ENCODE data around the gene CT47A1.
"Not testable (repeated sequence)": the region's sequence is repeated elsewhere in the genome, so short reads cannot be mapped to it uniquely, and the experiment has no call there.

CT47A1 gene
- long read RNA-seq, donor 1: 0 reads
- long read RNA-seq, donor 2: 0 reads
- long read RNA-seq, donor 3: 0 reads
- long read RNA-seq, donor 4: 0 reads
- long read RNA-seq, donor 5: 0 reads
- long read RNA-seq, donor 6: 0 reads
- long read RNA-seq, donor 7: 0 reads
- long read RNA-seq, donor 8: 0 reads

DNA sequence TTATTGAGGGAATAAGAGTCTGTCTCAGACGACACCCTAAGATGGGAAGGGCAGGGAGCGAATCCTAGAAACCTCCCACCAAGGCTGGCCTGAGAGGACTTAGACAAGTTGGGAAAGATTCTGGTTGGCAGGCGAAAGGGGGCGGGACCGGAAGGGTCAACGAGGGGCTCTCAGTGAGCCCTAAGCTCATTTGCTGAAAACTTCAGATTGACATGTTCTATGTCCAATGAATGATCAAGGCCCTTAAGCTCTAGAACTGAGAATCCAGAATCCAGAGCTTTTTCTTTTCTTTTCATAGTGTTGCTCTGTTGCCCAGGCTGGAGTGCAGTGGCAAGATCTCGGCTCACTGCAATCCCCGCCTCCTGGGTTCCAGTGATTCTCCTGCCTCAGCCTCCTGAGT lies at the start of gene CT47A1:
TSS of gene CT47A1 (minus strand) at position 101 of the 400 bp plus-strand sequence. CDS start 231 bp downstream, outside the sequence.
- not testable (repeated sequence) for DNase-seq

DNA sequence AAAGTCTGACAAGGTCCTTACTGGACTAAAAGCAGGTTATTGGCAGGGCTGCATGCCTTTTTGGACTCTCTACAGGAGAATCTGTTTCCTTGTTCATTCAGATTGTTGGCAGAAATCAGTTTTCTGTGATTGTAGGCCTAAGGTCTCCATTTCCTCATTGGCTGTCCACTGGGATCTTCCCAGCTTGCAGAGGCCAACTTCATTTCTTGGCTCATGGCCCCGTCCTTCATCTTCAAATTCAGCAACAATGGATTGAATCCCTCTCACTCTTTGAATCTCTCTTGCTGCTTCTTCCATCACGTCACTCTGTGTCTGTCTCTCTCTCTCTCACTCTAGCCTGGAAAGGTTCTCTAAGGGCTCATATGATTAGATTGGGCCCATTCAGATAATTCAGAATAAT lies 47.0 kb upstream of the CT47A1 start:
- DNase-seq: no peak

DNA sequence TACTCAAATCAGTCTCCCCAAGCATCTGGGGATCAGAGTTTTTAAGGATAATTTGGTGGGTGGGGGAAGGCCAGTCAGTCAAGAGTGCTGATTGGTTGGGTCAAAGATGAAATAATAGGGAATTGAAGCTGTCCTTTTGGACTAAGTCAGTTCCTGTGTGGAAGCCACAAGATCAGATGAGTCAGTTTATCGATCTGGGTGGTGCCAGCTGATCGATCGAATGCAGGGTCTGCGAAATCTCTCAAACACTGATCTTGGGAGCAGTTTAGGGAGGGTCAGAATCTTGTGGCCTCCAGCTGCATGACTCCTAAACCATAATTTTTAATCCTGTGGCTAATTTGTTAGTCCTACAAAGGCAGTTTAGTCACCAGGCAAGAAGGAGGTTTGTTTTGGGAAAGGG lies 44.5 kb upstream of the CT47A1 start:
- DNase-seq: no peak

DNA sequence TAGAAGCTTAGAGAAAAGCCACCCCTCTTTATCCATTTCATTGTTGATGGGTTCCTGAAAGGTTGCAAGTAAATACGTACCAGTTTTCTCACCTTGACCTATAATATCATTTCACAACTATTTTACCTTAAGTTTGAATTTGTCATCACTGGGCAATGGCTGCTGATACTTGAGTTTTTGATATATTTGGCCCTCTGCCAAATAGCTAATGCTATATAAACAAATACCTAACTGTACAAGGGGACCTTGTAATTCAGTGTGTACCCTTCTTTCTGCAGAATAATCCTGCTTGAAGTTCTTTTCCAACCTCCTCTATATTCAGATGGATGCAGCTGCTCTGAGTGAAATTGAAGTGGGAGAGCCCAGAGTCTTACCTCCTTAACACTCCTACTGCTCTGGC lies 42.9 kb upstream of the CT47A1 start:
- no peak for DNase-seq

DNA sequence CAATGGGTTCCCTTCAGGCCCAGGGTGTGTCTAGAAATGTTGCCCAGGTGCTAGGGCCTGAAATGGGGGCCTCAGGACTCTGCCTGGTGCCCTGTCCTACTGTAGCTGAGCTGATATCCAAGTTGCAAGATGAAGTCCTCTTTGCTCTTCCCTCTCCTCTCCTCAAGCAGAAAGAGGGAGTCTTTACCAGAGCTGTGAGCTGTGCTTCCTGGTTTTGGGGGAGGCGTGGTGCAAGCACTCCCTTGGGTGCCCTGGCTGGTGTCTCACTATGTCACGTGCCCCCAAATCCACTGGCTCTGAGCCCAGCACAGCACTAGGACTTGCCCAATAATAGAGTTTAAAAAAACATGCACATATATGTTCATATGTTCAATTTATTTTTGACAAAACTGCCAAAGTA lies 29.3 kb upstream of the CT47A1 start:
- DNase-seq: no peak

DNA sequence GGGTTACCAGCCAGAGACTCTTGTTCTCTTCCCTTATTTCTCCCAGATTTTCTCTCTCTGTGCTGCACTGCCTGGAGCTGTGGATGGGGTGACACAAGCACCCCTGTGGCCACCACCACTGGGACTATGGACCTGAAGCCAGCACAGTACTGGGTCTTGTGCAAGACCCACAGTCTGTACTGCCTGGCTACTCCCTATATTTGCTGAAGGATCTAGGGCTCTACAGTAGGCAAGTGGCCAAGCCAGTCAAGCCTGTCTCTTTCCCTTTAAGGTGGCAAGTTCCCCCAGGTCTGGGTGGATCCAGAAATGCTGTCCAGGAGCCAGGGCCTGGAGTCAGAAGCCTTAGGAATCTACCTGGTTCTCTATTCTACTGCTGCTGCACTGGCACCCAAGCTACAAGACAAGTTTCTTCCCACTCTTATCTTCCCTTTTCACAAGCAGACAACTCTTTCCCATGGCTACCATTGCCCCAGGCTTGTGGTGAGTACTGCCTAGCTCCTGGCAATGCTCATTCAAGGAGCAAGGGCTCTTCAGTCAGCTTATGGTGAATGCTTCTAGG lies 28.4 kb upstream of the CT47A1 start:
- no peak for DNase-seq

DNA sequence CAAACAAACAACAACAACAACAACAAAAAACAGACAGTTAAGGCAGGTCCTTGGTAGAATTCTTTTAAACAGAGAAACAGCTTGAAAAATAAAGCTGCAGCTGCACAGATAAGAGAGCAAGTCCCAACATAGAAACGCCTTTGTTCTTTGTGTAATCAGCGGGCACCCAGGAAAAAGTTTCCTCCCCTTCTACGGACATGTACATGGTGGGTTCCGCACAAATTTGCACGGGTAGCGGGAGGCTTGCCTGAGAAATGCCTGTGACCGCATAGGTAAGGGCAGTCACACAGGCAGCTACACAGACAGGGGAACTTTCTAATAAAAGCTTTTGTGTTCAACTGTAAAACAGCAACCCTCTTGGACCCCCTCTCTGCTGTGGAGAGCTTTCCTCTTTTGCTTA lies 25.7 kb upstream of the CT47A1 start:
- DNase-seq: no peak

DNA sequence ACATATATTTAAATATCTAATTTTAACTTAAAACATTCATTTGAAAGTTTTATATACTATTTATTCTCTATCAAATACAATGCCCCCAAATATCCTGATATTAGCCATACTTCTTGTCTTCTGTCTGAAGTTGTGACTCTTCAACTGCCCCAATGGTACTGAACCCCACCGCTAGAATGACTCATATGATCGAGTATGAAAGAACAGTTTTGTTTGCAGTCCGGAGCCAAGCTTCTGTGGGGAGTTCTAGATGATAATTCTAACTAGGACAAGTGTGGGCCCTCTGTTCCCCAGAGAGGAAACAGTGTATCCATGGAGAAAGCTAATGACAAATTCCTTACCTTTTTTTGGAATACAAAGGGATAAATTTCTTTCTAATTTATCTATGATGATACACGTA lies 24.7 kb upstream of the CT47A1 start:
- no peak for DNase-seq

DNA sequence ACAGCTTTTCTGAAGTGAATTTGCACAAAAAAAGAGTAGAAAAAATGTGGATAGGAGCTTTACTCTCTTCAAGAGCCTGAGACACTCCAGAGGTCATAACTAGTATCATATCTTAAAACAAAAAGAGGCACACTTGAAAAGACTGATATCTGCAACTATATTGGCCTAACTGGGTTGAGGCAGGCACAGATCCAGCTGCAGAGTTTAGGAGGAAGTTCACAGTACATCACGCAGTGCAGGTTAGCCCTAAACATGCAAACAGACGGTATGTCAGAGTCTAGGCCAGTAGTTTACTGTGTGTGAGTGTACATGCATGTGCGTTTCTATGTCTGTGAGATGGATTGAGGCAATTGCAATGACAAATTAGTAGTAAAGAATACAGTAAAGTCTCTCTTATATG lies 24.2 kb upstream of the CT47A1 start:
- no peak for DNase-seq

DNA sequence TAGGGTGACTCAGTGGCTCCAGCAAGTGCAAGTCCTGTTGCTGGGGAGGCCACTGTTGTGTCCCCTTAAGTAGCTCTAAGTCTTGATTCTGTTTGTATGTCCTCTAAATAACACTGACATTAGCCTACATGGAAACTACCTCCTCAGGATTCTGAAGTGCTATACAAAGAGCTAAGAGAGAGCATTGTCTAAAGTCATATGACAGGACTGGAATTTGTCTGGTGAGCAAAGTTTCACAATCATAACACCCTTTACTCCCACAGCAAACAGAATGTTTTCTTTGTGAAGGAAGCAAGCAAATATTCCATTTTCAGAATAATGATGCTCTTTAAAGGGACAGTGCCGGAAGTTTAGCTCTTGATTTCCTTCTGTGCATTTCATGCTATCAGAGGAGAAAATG lies 23.4 kb upstream of the CT47A1 start:
- no peak for DNase-seq

DNA sequence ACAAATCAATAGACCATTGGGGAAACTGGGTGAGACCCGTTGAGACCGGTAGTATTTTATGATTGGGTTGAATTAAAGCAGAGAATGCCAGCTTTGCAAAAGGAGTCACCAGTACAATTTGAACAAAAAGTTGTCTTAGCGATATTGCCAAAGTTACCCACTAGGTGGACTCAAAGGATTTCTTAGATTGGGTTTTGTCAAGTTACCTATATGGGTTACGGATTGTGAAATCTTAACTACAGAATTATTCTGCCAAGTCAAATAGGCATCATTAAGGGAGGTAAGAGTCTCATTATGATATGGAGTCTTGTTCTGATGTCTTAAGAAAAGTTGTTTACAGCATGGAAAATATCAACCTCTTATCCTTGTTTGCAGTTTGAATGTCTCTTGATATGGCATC lies 15.0 kb upstream of the CT47A1 start:
- DNase-seq: no peak

DNA sequence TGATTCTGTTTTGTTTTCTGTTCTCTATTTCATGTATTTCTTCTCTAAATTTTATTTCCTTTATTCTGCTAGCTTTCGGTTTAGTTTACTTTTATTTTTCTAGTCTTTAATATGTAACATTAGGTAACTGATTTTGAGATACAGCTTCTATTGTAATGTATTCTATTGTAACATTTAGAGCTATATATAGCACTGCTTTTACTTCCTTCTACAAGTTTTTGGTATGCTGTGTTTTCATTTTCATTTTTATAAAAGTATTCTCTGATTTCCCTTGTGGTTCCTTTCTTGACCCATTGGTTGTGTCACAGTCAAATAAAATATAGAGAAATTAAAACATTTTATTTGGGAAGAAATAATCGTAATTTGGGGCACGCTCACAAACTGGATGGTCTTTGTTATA lies 13.9 kb upstream of the CT47A1 start:
- no peak for DNase-seq

DNA sequence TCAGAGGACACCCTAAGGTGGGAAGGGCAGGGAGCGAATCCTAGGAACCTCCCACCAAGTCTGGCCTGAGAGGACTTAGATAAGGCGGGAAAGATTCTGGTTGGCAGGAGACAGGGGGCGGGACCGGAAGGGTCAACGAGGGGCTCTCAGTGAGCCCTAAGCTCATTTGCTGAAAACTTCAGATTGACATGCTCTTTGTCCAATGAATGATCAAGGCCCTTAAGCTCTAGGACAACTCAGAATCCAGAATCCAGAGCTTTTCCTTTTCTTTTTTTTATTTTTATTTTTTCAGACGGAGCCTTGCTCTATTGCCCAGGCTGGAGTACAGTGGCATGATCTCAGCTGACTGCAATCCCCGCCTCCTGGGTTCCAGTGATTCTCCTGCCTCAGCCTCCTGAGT lies 29.1 kb downstream of the CT47A1 start, which contains the start of gene CT47A7:
TSS of gene CT47A7 (minus strand) at position 101 of the 400 bp plus-strand sequence. CDS start 255 bp downstream, outside the sequence.
- DNase-seq: not testable (repeated sequence)

All from right kidney (tissue), 9 donors.